Neural cell (in vitro differentiated cells): ENCODE data around the gene TRIM5. TPM values are rescaled to one million over a fixed set of nuclear protein-coding genes. Genes with fewer than 3 reads are reported as not detected.

ENCODE experiments used
- H2AFZ ChIP-seq: fragments of 200-600, 300-800 bp; sonication (generic), shearing (Covaris generic); 2 replicates; pipeline ENCODE4 v1.6.0; 2014; ENCODE audit warnings: low read depth, mild to moderate bottlenecking, antibody characterized with exemption, low read length, moderate library complexity
- H3F3A ChIP-seq: fragments of 200-600 bp; shearing (Covaris generic); 2 replicates; pipeline ENCODE4 v1.6.1; 2016; ENCODE audit warnings: mild to moderate bottlenecking, moderate library complexity, mixed read lengths, antibody characterized with exemption, low read length; ENCODE audit not compliant: insufficient read depth, poor library complexity, severe bottlenecking
- H3K27ac ChIP-seq: fragments of 200-600, 300-800 bp; sonication (generic), shearing (Covaris generic); 2 replicates; pipeline ENCODE4 v1.5.1; 2014; ENCODE audit warnings: mild to moderate bottlenecking, low read length, moderate library complexity
- H3K27me3 ChIP-seq: fragments of 300-800, 200-600 bp; sonication (generic), shearing (Covaris generic); 2 replicates; pipeline ENCODE4 v1.6.0; 2014; ENCODE audit warnings: mild to moderate bottlenecking, low read depth, low read length, moderate library complexity; ENCODE audit not compliant: insufficient read depth
- H3K36me3 ChIP-seq: fragments of 300-800, 200-600 bp; sonication (generic), shearing (Covaris generic); 2 replicates; pipeline ENCODE4 v1.5.1; 2014; ENCODE audit warnings: mild to moderate bottlenecking, antibody characterized with exemption, low read length, moderate library complexity; ENCODE audit not compliant: insufficient read depth
- H3K4me2 ChIP-seq: fragments of 300-800, 200-600 bp; sonication (generic), shearing (Covaris generic); 2 replicates; pipeline ENCODE4 v1.6.0; 2014; ENCODE audit warnings: mild to moderate bottlenecking, low read length
- H3K4me3 ChIP-seq: fragments of 300-800, 200-600 bp; sonication (generic), shearing (Covaris generic); 2 replicates; pipeline ENCODE4 v1.5.1; 2014; ENCODE audit warnings: mild to moderate bottlenecking, low read length, moderate library complexity
- H3K79me2 ChIP-seq: fragments of 200-600 bp; shearing (Covaris generic); replicated peaks from 2 replicates; pipeline ENCODE4 v1.6.0; 2014; ENCODE audit warnings: mild to moderate bottlenecking, low read length, moderate library complexity; ENCODE audit not compliant: insufficient read depth
- H3K9ac ChIP-seq: fragments of 300-800, 200-600 bp; sonication (generic), shearing (Covaris generic); 2 replicates; pipeline ENCODE4 v1.6.1; 2016; ENCODE audit warnings: mild to moderate bottlenecking, low read length, mixed read lengths
- H3K9me2 ChIP-seq: fragments of 200-600 bp; shearing (Covaris generic); 2 replicates; pipeline ENCODE4 v1.6.1; 2016; ENCODE audit warnings: mild to moderate bottlenecking, low read length, mixed read lengths; ENCODE audit not compliant: insufficient read depth
- H3K9me3 ChIP-seq: fragments of 200-600, 300-800 bp; sonication (generic), shearing (Covaris generic); 2 replicates; pipeline ENCODE4 v1.6.1; 2016; ENCODE audit warnings: mild to moderate bottlenecking, mixed run types, low read length, moderate library complexity, mixed read lengths
- H4K20me1 ChIP-seq: fragments of 200-600 bp; shearing (Covaris generic); 2 replicates; pipeline ENCODE4 v1.6.1; 2016; ENCODE audit warnings: mild to moderate bottlenecking, mixed run types; ENCODE audit not compliant: insufficient read depth
- EP300 ChIP-seq: fragments of 450-650 bp; conservative IDR thresholded peaks from 2 replicates; pipeline ENCODE4 v1.6.1; 2014; ENCODE audit warnings: antibody characterized with exemption, mild to moderate bottlenecking, moderate library complexity; ENCODE audit not compliant: poor library complexity, severe bottlenecking
- EZH2 ChIP-seq: fragments of 200-600, 300-800 bp; shearing (Covaris generic), sonication (generic); IDR thresholded peaks from 2 replicates; pipeline ENCODE4 v1.6.1; 2014; ENCODE audit warnings: antibody characterized with exemption, low read length, borderline replicate concordance, mild to moderate bottlenecking; ENCODE audit not compliant: insufficient read depth, poor library complexity, severe bottlenecking
- MXI1 ChIP-seq: fragments of 450-650 bp; conservative IDR thresholded peaks from 2 replicates; pipeline ENCODE4 v1.6.1; 2014; ENCODE audit warnings: antibody characterized with exemption, mild to moderate bottlenecking; ENCODE audit not compliant: poor library complexity, severe bottlenecking
- RAD21 ChIP-seq: fragments of 450-650 bp; conservative IDR thresholded peaks from 2 replicates; pipeline ENCODE4 v1.6.1; 2014; ENCODE audit warnings: antibody characterized with exemption, mild to moderate bottlenecking, moderate library complexity
- TAF1 ChIP-seq: IDR thresholded peaks from 2 replicates; pipeline ENCODE4 v1.6.1; 2012; ENCODE audit warnings: low read depth
- polyA plus RNA-seq: library from polyadenylated mRNA; depleted of rRNA; stranded (reverse); fragments of >200 nt; gene quantifications from 2 replicates; pipeline ENCODE4 v1.2.3, GENCODE V29; 2014
- TF ChIP-seq, protein P1 (sequence below): IDR thresholded peaks from 2 replicates; pipeline ENCODE4 v1.6.1; 2012; ENCODE audit warnings: borderline replicate concordance
- TF ChIP-seq, protein P2 (sequence below): fragments of 450-650 bp; IDR thresholded peaks from 2 replicates; pipeline ENCODE4 v1.5.1; 2014; ENCODE audit warnings: antibody characterized with exemption, mild to moderate bottlenecking, moderate library complexity; ENCODE audit not compliant: poor library complexity, severe bottlenecking

The TRIM5 gene
- polyA plus RNA-seq, 1 donor from 2014 or later, result 2.0 TPM

DNA sequence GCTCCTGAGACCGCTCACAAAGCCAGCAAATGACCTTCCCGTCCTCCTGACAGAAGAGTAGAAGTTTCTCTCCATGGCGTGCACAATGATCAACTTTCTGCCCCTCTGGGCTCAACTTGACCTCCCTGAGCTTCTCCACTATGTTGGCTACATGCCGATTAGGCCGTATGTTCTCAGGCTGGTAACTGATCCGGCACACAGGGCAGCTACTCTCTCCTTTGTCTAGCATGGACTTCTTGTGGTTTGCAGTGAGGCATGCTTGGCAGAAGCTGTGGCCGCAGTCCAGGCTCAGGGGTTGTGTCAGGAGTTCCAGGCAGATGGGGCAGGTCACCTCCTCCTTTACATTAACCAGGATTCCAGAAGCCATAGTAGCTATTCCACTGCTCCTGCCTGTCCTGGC, 5.1 kb downstream of the TRIM5 start:
- Histone ChIP-seq H3K9me2 (no peaks in the 10 kb centered on the region), H3K9ac (no peak overlapping the region), H4K20me1 (no peaks in the 10 kb centered on the region), H3K4me3 (no peak overlapping the region), H3K27ac (no peak overlapping the region), H3K27me3 (no peaks in the 10 kb centered on the region), H3K4me2 (no peak overlapping the region), H3K79me2 (no peaks in the 10 kb centered on the region), H3F3A (no peaks in the 10 kb centered on the region), H2AFZ (no peak overlapping the region), H3K36me3 (no peaks in the 10 kb centered on the region), H3K9me3 (no peaks in the 10 kb centered on the region)
- TF ChIP-seq, protein P1, sequence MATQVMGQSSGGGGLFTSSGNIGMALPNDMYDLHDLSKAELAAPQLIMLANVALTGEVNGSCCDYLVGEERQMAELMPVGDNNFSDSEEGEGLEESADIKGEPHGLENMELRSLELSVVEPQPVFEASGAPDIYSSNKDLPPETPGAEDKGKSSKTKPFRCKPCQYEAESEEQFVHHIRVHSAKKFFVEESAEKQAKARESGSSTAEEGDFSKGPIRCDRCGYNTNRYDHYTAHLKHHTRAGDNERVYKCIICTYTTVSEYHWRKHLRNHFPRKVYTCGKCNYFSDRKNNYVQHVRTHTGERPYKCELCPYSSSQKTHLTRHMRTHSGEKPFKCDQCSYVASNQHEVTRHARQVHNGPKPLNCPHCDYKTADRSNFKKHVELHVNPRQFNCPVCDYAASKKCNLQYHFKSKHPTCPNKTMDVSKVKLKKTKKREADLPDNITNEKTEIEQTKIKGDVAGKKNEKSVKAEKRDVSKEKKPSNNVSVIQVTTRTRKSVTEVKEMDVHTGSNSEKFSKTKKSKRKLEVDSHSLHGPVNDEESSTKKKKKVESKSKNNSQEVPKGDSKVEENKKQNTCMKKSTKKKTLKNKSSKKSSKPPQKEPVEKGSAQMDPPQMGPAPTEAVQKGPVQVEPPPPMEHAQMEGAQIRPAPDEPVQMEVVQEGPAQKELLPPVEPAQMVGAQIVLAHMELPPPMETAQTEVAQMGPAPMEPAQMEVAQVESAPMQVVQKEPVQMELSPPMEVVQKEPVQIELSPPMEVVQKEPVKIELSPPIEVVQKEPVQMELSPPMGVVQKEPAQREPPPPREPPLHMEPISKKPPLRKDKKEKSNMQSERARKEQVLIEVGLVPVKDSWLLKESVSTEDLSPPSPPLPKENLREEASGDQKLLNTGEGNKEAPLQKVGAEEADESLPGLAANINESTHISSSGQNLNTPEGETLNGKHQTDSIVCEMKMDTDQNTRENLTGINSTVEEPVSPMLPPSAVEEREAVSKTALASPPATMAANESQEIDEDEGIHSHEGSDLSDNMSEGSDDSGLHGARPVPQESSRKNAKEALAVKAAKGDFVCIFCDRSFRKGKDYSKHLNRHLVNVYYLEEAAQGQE, result no peak
- TF ChIP-seq RAD21, result no peak
- no peak for TF ChIP-seq EZH2
- TF ChIP-seq EP300, result no peak
- TF ChIP-seq MXI1, result no peak
- TF ChIP-seq TAF1, result no peak

DNA sequence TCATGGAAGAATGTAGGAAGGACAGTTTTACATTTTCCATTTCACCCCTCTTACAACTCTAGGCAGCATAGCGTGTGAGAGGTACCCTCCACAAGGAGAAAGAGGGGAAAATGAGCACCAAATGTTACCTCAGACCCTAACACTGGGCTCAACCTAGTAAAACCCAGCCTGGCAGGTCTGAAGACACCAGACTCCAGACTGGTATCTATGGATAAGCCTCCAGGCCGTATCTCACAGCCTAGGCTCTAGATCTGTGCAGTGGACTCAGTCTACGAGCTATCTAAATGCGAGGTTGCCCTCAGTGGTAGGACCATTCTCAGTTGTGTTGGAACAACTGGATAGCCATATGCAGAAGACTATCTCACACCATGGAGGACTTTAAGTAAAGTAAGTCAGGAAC, 10.5 kb downstream of the TRIM5 start:
- no peak overlapping the region for H3K4me2 ChIP-seq
- no peaks in the 10 kb centered on the region for H3F3A ChIP-seq
- H3K4me3 ChIP-seq, result no peak overlapping the region
- no peaks in the 10 kb centered on the region for H3K9me3 ChIP-seq
- no peaks in the 10 kb centered on the region for H3K9me2 ChIP-seq
- TF ChIP-seq MXI1 (no peak), EP300 (no peak), TAF1 (no peak)
- TF ChIP-seq, protein P1, result no peak
- TF ChIP-seq, protein P2, sequence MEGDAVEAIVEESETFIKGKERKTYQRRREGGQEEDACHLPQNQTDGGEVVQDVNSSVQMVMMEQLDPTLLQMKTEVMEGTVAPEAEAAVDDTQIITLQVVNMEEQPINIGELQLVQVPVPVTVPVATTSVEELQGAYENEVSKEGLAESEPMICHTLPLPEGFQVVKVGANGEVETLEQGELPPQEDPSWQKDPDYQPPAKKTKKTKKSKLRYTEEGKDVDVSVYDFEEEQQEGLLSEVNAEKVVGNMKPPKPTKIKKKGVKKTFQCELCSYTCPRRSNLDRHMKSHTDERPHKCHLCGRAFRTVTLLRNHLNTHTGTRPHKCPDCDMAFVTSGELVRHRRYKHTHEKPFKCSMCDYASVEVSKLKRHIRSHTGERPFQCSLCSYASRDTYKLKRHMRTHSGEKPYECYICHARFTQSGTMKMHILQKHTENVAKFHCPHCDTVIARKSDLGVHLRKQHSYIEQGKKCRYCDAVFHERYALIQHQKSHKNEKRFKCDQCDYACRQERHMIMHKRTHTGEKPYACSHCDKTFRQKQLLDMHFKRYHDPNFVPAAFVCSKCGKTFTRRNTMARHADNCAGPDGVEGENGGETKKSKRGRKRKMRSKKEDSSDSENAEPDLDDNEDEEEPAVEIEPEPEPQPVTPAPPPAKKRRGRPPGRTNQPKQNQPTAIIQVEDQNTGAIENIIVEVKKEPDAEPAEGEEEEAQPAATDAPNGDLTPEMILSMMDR, result no peak
- no peak overlapping the region for H2AFZ ChIP-seq
- no peaks in the 10 kb centered on the region for H3K79me2 ChIP-seq
- H3K9ac ChIP-seq, result no peak overlapping the region
- no peak overlapping the region for H3K27ac ChIP-seq
- no peaks in the 10 kb centered on the region for H4K20me1 ChIP-seq
- H3K27me3 ChIP-seq, result no peaks in the 10 kb centered on the region
- no peaks in the 10 kb centered on the region for H3K36me3 ChIP-seq
